Mesodermal cell (in vitro differentiated cells): ENCODE data around the gene TMOD1.
"Not testable (repeated sequence)": the region's sequence is repeated elsewhere in the genome, so short reads cannot be mapped to it uniquely, and the experiment has no call there.

Experiments
- H3K27ac ChIP-seq: 2 replicates; pipeline ENCODE4 v1.7.0; 2013; ENCODE audit warnings: mild to moderate bottlenecking, low read depth, low read length, moderate library complexity; ENCODE audit not compliant: severe bottlenecking
- H3K36me3 ChIP-seq: 2 replicates; pipeline ENCODE4 v1.7.1; 2013; ENCODE audit warnings: mild to moderate bottlenecking, low read length, moderate library complexity; ENCODE audit not compliant: control insufficient read depth, insufficient read depth
- H3K4me1 ChIP-seq: one replicate; pipeline ENCODE4 v1.7.1; 2013; ENCODE audit warnings: mild to moderate bottlenecking, low read length; ENCODE audit not compliant: insufficient read depth, control insufficient read depth, poor library complexity, severe bottlenecking
- H3K4me3 ChIP-seq: 2 replicates; pipeline ENCODE4 v1.7.0; 2013; ENCODE audit warnings: low read length, control low read depth, mild to moderate bottlenecking; ENCODE audit not compliant: insufficient read depth, poor library complexity, severe bottlenecking; ENCODE audit errors: extremely low read depth
- H3K9me3 ChIP-seq: 2 replicates; pipeline ENCODE4 v1.7.1; 2013; ENCODE audit warnings: mild to moderate bottlenecking, low read length, moderate library complexity; ENCODE audit not compliant: control insufficient read depth
- WGBS, 2 experiments: methylation state at CpG; one replicate each; pipeline ENCODE4 v1.1.5; 2013; ENCODE audit warnings: missing lambda C conversion rate in 2 of 2; ENCODE audit not compliant: insufficient coverage in 2 of 2; 5-methylcytosine and 5-hydroxymethylcytosine counted together

TMOD1 gene

GRCh38 chr9:97478301-97478981 is 23.0 kb upstream of the TMOD1 start:
- WGBS, 2 experiments: 100% methylated on average over 2 of the region's 3 CpGs; no CpG with 5 or more reads in 1 of the 2 experiments

GRCh38 chr9:97479496-97480159 is 21.8 kb upstream of the TMOD1 start:
- WGBS, 2 experiments: 80 to 100% methylated on average over 1 to 2 of the region's 5 CpGs
- Histone ChIP-seq H3K4me3 (no peak overlapping the region), H3K9me3 (no peaks in the 10 kb centered on the region), H3K4me1 (no peaks in the 10 kb centered on the region), H3K36me3 (no peaks in the 10 kb centered on the region), H3K27ac (no peak overlapping the region)

More at GRCh38 chr9:97478301-97478981, 23.0 kb upstream of the TMOD1 start:
- no peak overlapping the region for H3K27ac ChIP-seq
- no peaks in the 10 kb centered on the region for H3K9me3 ChIP-seq
- no peak overlapping the region for H3K4me3 ChIP-seq
- no peaks in the 10 kb centered on the region for H3K36me3 ChIP-seq
- no peaks in the 10 kb centered on the region for H3K4me1 ChIP-seq

GRCh38 chr9:97480174-97480573 is 21.3 kb upstream of the TMOD1 start:
- Histone ChIP-seq H3K9me3 (no peaks in the 10 kb centered on the region), H3K27ac (no peak overlapping the region), H3K4me1 (no peaks in the 10 kb centered on the region), H3K4me3 (no peak overlapping the region), H3K36me3 (no peaks in the 10 kb centered on the region)
- WGBS, 2 experiments: 44% methylated on average over 1 of the region's 1 CpG; no CpG with 5 or more reads in 1 of the 2 experiments

GRCh38 chr9:97480749-97481148 is 20.7 kb upstream of the TMOD1 start:
- WGBS, 2 experiments: no CpG with 5 or more reads among the region's 1 CpG
- no peaks in the 10 kb centered on the region for H3K36me3 ChIP-seq
- H3K9me3 ChIP-seq: no peaks in the 10 kb centered on the region
- H3K27ac ChIP-seq: no peak overlapping the region
- H3K4me1 ChIP-seq: no peaks in the 10 kb centered on the region
- no peak overlapping the region for H3K4me3 ChIP-seq

- Histone ChIP-seq H3K4me3 (no peak overlapping the region), H3K9me3 (peaks cover 10% of the 10 kb centered on the region), H3K36me3 (no peaks in the 10 kb centered on the region), H3K4me1 (no peaks in the 10 kb centered on the region), H3K27ac (no peak overlapping the region)
- WGBS, 2 experiments: 100% methylated on average over 1 of the region's 1 CpG
Observed at GRCh38 chr9:97484134-97484533, 17.3 kb upstream of the TMOD1 start.

- Histone ChIP-seq H3K36me3 (no peaks in the 10 kb centered on the region), H3K27ac (no peak overlapping the region), H3K4me3 (no peak overlapping the region), H3K4me1 (no peaks in the 10 kb centered on the region), H3K9me3 (peaks cover 10% of the 10 kb centered on the region)
- 84 to 100% methylated on average over 1 to 2 of the region's 2 CpGs for WGBS, 2 experiments
Observed at GRCh38 chr9:97487107-97487506, 14.4 kb upstream of the TMOD1 start.

GRCh38 chr9:97487861-97488260 is 13.6 kb upstream of the TMOD1 start:
- Histone ChIP-seq H3K36me3 (no peaks in the 10 kb centered on the region), H3K9me3 (peaks cover 10% of the 10 kb centered on the region), H3K4me3 (no peak overlapping the region), H3K27ac (no peak overlapping the region), H3K4me1 (no peaks in the 10 kb centered on the region)
- 100% methylated on average over 1 of the region's 1 CpG for WGBS, 2 experiments

GRCh38 chr9:97491216-97491999 is 10.1 kb upstream of the TMOD1 start:
- Histone ChIP-seq H3K9me3 (peaks cover 10% of the 10 kb centered on the region), H3K4me1 (no peaks in the 10 kb centered on the region), H3K27ac (no peak overlapping the region), H3K4me3 (no peak overlapping the region), H3K36me3 (no peaks in the 10 kb centered on the region)
- 100% methylated on average over 1 of the region's 1 CpG; no CpG with 5 or more reads in 1 of the 2 experiments for WGBS, 2 experiments

- H3K9me3 ChIP-seq, H3K4me1 ChIP-seq, H3K36me3 ChIP-seq, H3K27ac ChIP-seq, H3K4me3 ChIP-seq: not testable (repeated sequence)
- WGBS, 2 experiments: 94 to 97% methylated on average over 7 to 13 of the region's 36 CpGs
Observed at GRCh38 chr9:97497558-97498375, 3.7 kb upstream of the TMOD1 start.

GRCh38 chr9:97498846-97499245 is 2.6 kb upstream of the TMOD1 start:
- peaks cover 14% of the 10 kb centered on the region for H3K4me1 ChIP-seq
- not testable (repeated sequence) for H3K9me3 ChIP-seq, H3K27ac ChIP-seq, H3K36me3 ChIP-seq, H3K4me3 ChIP-seq
- 82 to 92% methylated on average over 2 to 3 of the region's 5 CpGs for WGBS, 2 experiments
